GM13976 (cell line): Measurements from ENCODE around the gene ALPP.
"Not testable (repeated sequence)": the region's sequence is repeated elsewhere in the genome, so short reads cannot be mapped to it uniquely, and the experiment has no call there.

Experiments
- DNase-seq: peaks from one replicate; pipeline ENCODE4 v3.0.0; 2012; ENCODE audit warnings: low spot score
- CTCF ChIP-seq: IDR thresholded peaks from 2 replicates; pipeline ENCODE4 v1.5.1; 2012; ENCODE audit warnings: borderline replicate concordance, mild to moderate bottlenecking; ENCODE audit not compliant: insufficient read depth; ENCODE audit errors: extremely low read depth, missing control alignments, control extremely low read depth
- in situ Hi-C: fragments of 300-500 bp; cut with MboI; formaldehyde crosslinking; loops from one replicate; pipeline ENCODE4 v1.12.0; 2022; ENCODE audit warnings: low sequenced_read_pairs, mixed read lengths, inconsistent platforms; ENCODE audit not compliant: unreplicated experiment

ALPP gene

GRCh38 chr2:232382331-232383225 is 4.0 kb downstream of the ALPP start:
- DNase-seq: no peak
- TF ChIP-seq CTCF: no peak
- in situ Hi-C loops: no loop called here

DNA sequence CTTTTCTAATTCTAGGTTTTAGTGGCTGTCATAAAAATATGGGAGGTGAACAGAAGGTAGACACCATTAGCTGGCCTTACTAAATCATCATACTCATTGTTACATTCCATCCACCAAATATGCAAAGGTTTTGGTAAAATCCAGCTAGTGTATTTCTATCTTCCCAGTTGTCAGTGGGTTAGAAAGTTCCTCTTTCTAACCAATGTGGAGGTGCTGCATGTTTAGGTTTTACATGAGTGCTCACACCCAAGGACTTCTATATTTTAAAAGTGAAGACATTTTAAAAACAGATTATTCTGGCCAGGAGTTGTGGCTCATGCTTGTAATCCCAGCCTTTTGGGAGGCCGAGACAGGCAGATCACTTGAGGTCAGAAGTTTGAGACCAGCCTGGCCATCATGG is 5.9 kb downstream of the ALPP start:
- in situ Hi-C loops: no loop called here

DNA sequence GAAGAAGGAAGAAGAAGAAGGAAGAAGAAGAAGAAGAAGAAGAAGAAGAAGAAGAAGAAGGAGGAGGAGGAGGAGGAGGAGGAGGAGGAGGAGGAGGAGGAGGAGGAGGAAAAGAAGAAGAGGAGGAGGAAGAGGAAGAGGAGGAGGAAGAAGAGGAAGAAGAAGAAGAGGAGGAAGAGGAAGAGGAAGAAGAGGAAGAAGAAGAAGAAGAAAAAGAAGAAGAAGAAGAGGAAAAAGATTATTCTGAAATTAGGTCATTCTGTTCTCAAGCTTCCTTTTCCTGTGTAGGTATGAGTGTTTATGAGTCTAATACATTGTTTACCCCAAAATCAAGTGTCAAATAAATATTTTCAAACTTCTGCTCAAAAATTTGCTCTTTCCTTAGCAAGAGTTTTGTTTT is 6.5 kb downstream of the ALPP start:
- in situ Hi-C loops, DNase-seq: not testable (repeated sequence)

More for the DNA sequence above, 5.9 kb downstream of the ALPP start:
- TF ChIP-seq CTCF: no peak
- no peak for DNase-seq

GRCh38 chr2:232385660-232386489 is 7.3 kb downstream of the ALPP start:
- no peak for TF ChIP-seq CTCF
- in situ Hi-C loops: no loop called here
- DNase-seq: no peak

DNA sequence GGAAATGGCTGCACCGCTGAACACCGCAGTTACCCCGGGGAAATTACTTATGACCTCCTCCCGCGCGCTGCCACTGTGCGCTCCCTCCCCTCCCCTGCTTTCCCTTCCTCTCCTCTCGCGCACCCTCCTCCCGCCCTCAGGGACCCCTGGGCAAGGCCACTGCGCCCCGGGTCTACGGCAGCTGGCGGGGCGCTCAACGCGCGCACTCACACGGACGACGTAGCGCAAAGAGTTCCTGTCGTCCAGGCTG is 7.9 kb downstream of the ALPP start:
- no peak for DNase-seq
- in situ Hi-C loops: no loop called here
- TF ChIP-seq CTCF: no peak

DNA sequence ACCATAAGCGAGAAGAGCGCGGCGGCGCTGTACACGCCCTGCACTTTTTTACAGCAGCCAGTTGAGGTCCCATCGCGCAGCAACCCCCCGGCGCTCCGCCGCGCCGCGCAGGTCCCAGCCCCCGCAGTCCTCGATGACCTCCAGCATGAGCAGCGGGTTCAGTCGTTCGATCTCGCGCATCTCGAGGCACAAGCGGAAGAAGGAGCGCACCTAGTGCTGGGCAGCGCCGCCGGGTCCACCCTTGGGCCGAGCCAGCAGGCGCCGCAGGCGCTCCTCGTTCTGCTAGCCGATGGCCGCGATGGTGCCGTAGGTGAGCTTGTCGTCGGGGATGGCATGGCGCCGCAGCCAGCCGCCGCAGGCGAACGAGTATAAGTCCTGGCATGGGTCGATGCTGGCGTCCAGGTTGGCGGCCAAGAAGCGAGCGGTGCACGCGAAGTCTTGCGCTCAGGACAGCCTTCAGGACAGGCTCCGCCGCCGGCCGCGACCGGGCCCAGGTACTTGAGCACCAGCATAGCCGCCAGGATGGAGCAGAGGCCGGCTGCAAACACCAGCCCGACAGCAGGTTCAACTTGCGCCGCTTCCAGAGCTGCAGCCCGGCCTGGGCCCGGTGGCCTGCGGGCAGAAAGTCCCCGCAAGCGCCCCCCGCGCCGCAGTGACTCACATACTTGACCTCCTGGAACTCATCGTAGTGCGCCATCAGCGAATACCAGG is 8.3 kb downstream of the ALPP start:
- no peak for DNase-seq
- TF ChIP-seq CTCF: no peak
- in situ Hi-C loops: no loop called here
